ENCODE measurements around the gene DIPK1C. TPM values are rescaled to one million over a fixed set of nuclear protein-coding genes. Genes with fewer than 3 reads are reported as not detected.

The DIPK1C gene
- polyA plus RNA-seq, 1 donor (not counting 4 experiments of a cell fraction or from before 2014, with no cell fraction given) = not detected

DNA sequence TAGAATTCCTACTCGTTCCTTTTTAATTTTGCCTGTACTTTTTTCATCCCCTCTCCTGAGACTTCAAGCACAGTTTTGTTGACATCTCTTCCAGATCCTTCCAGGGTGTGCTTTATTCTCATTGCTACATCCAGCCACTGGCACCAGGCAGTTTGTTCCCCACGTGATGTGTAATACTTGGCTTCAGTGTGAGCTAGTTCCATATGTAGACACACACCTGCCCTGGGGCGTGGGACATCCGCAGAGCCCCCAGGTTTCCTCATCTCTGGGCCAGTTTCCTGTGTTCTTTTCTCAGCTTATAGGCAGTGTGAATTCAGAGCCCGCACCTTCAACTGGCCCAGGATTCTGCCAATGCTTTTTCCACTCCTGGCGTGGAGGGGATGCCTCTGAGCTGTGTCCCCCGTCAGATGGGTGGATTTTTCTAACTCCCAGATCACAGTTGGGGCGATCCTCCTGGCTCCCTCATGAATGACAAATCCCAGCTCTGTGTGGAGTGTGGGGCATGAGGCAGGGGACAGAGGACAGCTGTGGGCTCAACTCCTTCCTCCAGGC is 46.6 kb downstream of the DIPK1C start:
- Histone ChIP-seq H3K4me3 (ENCODE audit: control insufficient read depth in 2 of 3, extremely low read depth in 1 of 3, insufficient read depth in 2 of 3, low read depth in 1 of 3, low read length in 3 of 3) (no peak overlapping the region), H3K27me3 (ENCODE audit: control insufficient read depth, extremely low read depth, insufficient read depth, low read length) (no peaks in the 10 kb centered on the region)

DNA sequence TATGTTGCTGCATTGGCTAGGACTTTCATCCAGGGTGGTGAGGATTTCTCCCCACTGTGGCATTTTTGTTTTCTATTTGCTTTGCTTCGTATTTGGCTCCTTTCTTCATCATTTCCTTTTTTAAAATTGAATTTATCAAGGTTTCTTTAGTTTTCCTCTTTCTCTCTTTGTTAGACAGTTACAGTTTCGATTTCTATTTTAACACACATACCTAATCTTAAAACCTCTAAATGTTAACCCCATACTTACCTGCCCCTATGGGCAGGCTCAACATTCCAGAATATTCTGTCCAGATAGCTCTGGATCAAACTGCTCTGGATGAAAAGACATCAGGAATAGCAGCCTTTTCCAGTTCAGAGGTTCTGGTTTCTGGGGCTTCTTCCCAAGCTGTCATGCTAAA is 49.2 kb downstream of the DIPK1C start:
- H3K79me2 ChIP-seq (ENCODE audit: control insufficient read depth, insufficient read depth, low read length) = no peaks in the 10 kb centered on the region
- FAIRE-seq (no peak), DNase-seq (ENCODE audit: low read depth, low spot score) (no peak)
- H3K4me3 ChIP-seq (ENCODE audit: control insufficient read depth in 2 of 3, extremely low read depth in 1 of 3, insufficient read depth in 2 of 3, low read depth in 1 of 3, low read length in 3 of 3) = no peak overlapping the region
- dilution Hi-C loops (cut with MboI; ENCODE audit: extremely low pct_ligation_motif_present, low sequenced_read_pairs) = no loop called here
- TF ChIP-seq, protein P1, sequence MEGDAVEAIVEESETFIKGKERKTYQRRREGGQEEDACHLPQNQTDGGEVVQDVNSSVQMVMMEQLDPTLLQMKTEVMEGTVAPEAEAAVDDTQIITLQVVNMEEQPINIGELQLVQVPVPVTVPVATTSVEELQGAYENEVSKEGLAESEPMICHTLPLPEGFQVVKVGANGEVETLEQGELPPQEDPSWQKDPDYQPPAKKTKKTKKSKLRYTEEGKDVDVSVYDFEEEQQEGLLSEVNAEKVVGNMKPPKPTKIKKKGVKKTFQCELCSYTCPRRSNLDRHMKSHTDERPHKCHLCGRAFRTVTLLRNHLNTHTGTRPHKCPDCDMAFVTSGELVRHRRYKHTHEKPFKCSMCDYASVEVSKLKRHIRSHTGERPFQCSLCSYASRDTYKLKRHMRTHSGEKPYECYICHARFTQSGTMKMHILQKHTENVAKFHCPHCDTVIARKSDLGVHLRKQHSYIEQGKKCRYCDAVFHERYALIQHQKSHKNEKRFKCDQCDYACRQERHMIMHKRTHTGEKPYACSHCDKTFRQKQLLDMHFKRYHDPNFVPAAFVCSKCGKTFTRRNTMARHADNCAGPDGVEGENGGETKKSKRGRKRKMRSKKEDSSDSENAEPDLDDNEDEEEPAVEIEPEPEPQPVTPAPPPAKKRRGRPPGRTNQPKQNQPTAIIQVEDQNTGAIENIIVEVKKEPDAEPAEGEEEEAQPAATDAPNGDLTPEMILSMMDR (optimal IDR thresholded peaks at IDR 0.05 in 1 of 3, IDR thresholded peaks at IDR 0.05 in 1 of 3, conservative IDR thresholded peaks at IDR 0.05 in 1 of 3; ENCODE audit: extremely low read depth in 1 of 3, insufficient read depth in 2 of 3, low read length in 3 of 3) = no peak
- TF ChIP-seq EZH2 (IDR thresholded peaks at IDR 0.05; ENCODE audit: low read length) = no peak
- no peaks in the 10 kb centered on the region for H3K4me1 ChIP-seq (ENCODE audit: control insufficient read depth, extremely low read depth, insufficient read depth, low read length)
- H3K9me3 ChIP-seq (ENCODE audit: control insufficient read depth, low read depth, low read length) = no peaks in the 10 kb centered on the region
- H3K36me3 ChIP-seq (ENCODE audit: control insufficient read depth in 2 of 2, extremely low read depth in 1 of 2, insufficient read depth in 2 of 2, low read length in 2 of 2) = no peaks in the 10 kb centered on the region
- H2AFZ ChIP-seq (ENCODE audit: control insufficient read depth, low read length) = no peak overlapping the region
- H4K20me1 ChIP-seq (ENCODE audit: control insufficient read depth, extremely low read depth, insufficient read depth, low read length) = no peaks in the 10 kb centered on the region
- H3K9ac ChIP-seq (ENCODE audit: control insufficient read depth, extremely low read depth, insufficient read depth, low read length) = no peak overlapping the region
- H3K27me3 ChIP-seq (ENCODE audit: control insufficient read depth, extremely low read depth, insufficient read depth, low read length) = no peaks in the 10 kb centered on the region
- no peak overlapping the region for H3K27ac ChIP-seq (ENCODE audit: control insufficient read depth, insufficient read depth, low read length)
- H3K4me2 ChIP-seq (ENCODE audit: control insufficient read depth, extremely low read depth, insufficient read depth, low read depth, low read length) = no peak overlapping the region
- H3K9me1 ChIP-seq (ENCODE audit: control insufficient read depth, extremely low read depth, insufficient read depth, low read length) = no peaks in the 10 kb centered on the region

More for the DNA sequence above, 46.6 kb downstream of the DIPK1C start:
- TF ChIP-seq EZH2 (IDR thresholded peaks at IDR 0.05; ENCODE audit: low read length) = no peak
- TF ChIP-seq, protein P1 (optimal IDR thresholded peaks at IDR 0.05 in 1 of 3, IDR thresholded peaks at IDR 0.05 in 1 of 3, conservative IDR thresholded peaks at IDR 0.05 in 1 of 3; ENCODE audit: extremely low read depth in 1 of 3, insufficient read depth in 2 of 3, low read length in 3 of 3) = no peak
- H3K9ac ChIP-seq (ENCODE audit: control insufficient read depth, extremely low read depth, insufficient read depth, low read length) = no peak overlapping the region
- no peaks in the 10 kb centered on the region for H4K20me1 ChIP-seq (ENCODE audit: control insufficient read depth, extremely low read depth, insufficient read depth, low read length)
- H2AFZ ChIP-seq (ENCODE audit: control insufficient read depth, low read length) = no peak overlapping the region
- no peak for DNase-seq (ENCODE audit: low read depth, low spot score)
- no peak overlapping the region for H3K4me2 ChIP-seq (ENCODE audit: control insufficient read depth, extremely low read depth, insufficient read depth, low read depth, low read length)
- no peaks in the 10 kb centered on the region for H3K9me1 ChIP-seq (ENCODE audit: control insufficient read depth, extremely low read depth, insufficient read depth, low read length)
- H3K4me1 ChIP-seq (ENCODE audit: control insufficient read depth, extremely low read depth, insufficient read depth, low read length) = no peaks in the 10 kb centered on the region
- H3K9me3 ChIP-seq (ENCODE audit: control insufficient read depth, low read depth, low read length) = no peaks in the 10 kb centered on the region
- no peak for FAIRE-seq
- H3K27ac ChIP-seq (ENCODE audit: control insufficient read depth, insufficient read depth, low read length) = no peak overlapping the region
- H3K79me2 ChIP-seq (ENCODE audit: control insufficient read depth, insufficient read depth, low read length) = no peaks in the 10 kb centered on the region
- H3K36me3 ChIP-seq (ENCODE audit: control insufficient read depth in 2 of 2, extremely low read depth in 1 of 2, insufficient read depth in 2 of 2, low read length in 2 of 2) = no peaks in the 10 kb centered on the region
- dilution Hi-C loops (cut with MboI; ENCODE audit: extremely low pct_ligation_motif_present, low sequenced_read_pairs) = no loop called here

Data from keratinocyte (primary cell).